Panc1 (cell line): ENCODE measurements around the gene DPH3. TPM values are rescaled to one million over a fixed set of nuclear protein-coding genes. Genes with fewer than 3 reads are reported as not detected.

Source experiments
- ATAC-seq: fragments of 200-7000 bp; cut with Tn5 transposase; 2 replicates; pipeline ENCODE4 v1.9.1; 2020; ENCODE audit warnings: mild to moderate bottlenecking, moderate library complexity
- Bru-seq: library from RNA; stranded (reverse); fragments of 400-500 nt; gene quantifications from one replicate; lab custom pipeline; 2021; lab: Mats Ljungman, UMichigan
- BruChase-seq, 2 experiments: library from RNA; stranded (reverse); fragments of 400-500 nt; gene quantifications; one replicate each; lab custom pipeline; 2021; lab: Mats Ljungman, UMichigan
- BruUV-seq: library from RNA; stranded (reverse); fragments of 400-500 nt; replicated peaks from 2 replicates; lab custom pipeline; 2021; lab: Mats Ljungman, UMichigan
- CTCF ChIA-PET: fragments of 300-600 bp; sonication (Branson Sonifier 250); formaldehyde crosslinking; loops from one replicate; lab custom pipeline; 2022; ENCODE audit warnings: antibody characterized with exemption; lab: Charles Lee
- POLR2A ChIA-PET: fragments of 300-600 bp; sonication (Branson Sonifier 250); formaldehyde crosslinking; loops from one replicate; lab custom pipeline; 2022; ENCODE audit warnings: antibody characterized with exemption; lab: Charles Lee
- DNase-seq: peaks from one replicate; pipeline ENCODE4 v3.0.0-alpha.2; 2010; ENCODE audit warnings: low read depth, low spot score
- H3K27ac ChIP-seq: 2 replicates; pipeline ENCODE4 v1.5.1; 2011; ENCODE audit warnings: mild to moderate bottlenecking, low read length, inconsistent platforms
- H3K27me3 ChIP-seq: fragments of 200-500 bp; sonication (Bioruptor generic); 2 replicates; pipeline ENCODE4 v1.6.0; 2014; ENCODE audit warnings: low read length, inconsistent platforms; ENCODE audit not compliant: control insufficient read depth, insufficient read depth
- H3K36me3 ChIP-seq: fragments of 200-500 bp; sonication (Bioruptor generic); 2 replicates; pipeline ENCODE4 v1.5.1; 2014; ENCODE audit warnings: inconsistent platforms, mild to moderate bottlenecking, low read length, moderate library complexity; ENCODE audit not compliant: control insufficient read depth, insufficient read depth
- H3K4me1 ChIP-seq: 2 replicates; pipeline ENCODE4 v1.5.1; 2011; ENCODE audit warnings: inconsistent platforms, mild to moderate bottlenecking, low read length, moderate library complexity; ENCODE audit not compliant: control insufficient read depth, insufficient read depth
- H3K4me3 ChIP-seq, 2 experiments: 2 replicates each; pipeline ENCODE4 v1.5.1; 2011 to 2012; ENCODE audit warnings: low read depth in 2 of 2, low read length in 2 of 2, mild to moderate bottlenecking in 2 of 2, inconsistent platforms in 1 of 2, moderate library complexity in 1 of 2
- H3K9me3 ChIP-seq: fragments of 200-500 bp; sonication (Bioruptor generic); 2 replicates; pipeline ENCODE4 v1.5.1; 2014; ENCODE audit warnings: low read depth, mild to moderate bottlenecking, inconsistent platforms, low read length, moderate library complexity; ENCODE audit not compliant: control insufficient read depth, insufficient read depth
- POLR2AphosphoS5 ChIP-seq: IDR thresholded peaks from 2 replicates; pipeline ENCODE4 v1.6.1; 2012; ENCODE audit warnings: mild to moderate bottlenecking, low read depth, low read length, moderate library complexity
- SIN3A ChIP-seq: IDR thresholded peaks from 2 replicates; pipeline ENCODE4 v1.6.1; 2012; ENCODE audit warnings: low read depth, mild to moderate bottlenecking, low read length, moderate library complexity, borderline replicate concordance; ENCODE audit not compliant: insufficient read depth
- TCF7L2 ChIP-seq: IDR thresholded peaks from 2 replicates; pipeline ENCODE4 v1.6.1; 2011; ENCODE audit warnings: mild to moderate bottlenecking, low read depth, low read length, inconsistent platforms
- in situ Hi-C: cut with HindIII; loops from 2 replicates; pipeline ENCODE4 v1.10.0; 2016; ENCODE audit warnings: low sequenced_read_pairs, low pct_unique_long_range_greater_than_20kb
- intact Hi-C: fragments of 100-400 bp; cut with micrococcal nuclease; formaldehyde crosslinking; loops from one replicate; pipeline ENCODE4 v1.10.0; 2022; ENCODE audit not compliant: unreplicated experiment
- long read RNA-seq: library from polyadenylated mRNA; unstranded; transcript quantifications from one replicate; pipeline ENCODE4 v2.0.0, GENCODE V29; 2021; ENCODE audit not compliant: unreplicated experiment
- polyA plus RNA-seq: library from polyadenylated mRNA; unstranded; fragments of >200 nt; gene quantifications from one replicate; pipeline ENCODE4 v1.2.1, GENCODE V29; 2012; ENCODE audit warnings: missing spikeins; ENCODE audit not compliant: insufficient read length
- total RNA-seq: library from RNA; stranded (reverse); gene quantifications from one replicate; pipeline ENCODE4 v1.2.1, GENCODE V29; 2021; ENCODE audit not compliant: unreplicated experiment
- TF ChIP-seq, protein P1 (sequence below): fragments of 450-650 bp; IDR thresholded peaks from 2 replicates; pipeline ENCODE4 v1.5.1; 2017; ENCODE audit warnings: mild to moderate bottlenecking
- TF ChIP-seq, protein P2 (sequence below), 2 experiments: IDR thresholded peaks; 2 replicates each; pipeline ENCODE4 v1.6.1; 2011 to 2012; ENCODE audit warnings: low read depth in 2 of 2, control low read depth in 1 of 2, low read length in 1 of 2, mild to moderate bottlenecking in 1 of 2, moderate library complexity in 1 of 2; ENCODE audit not compliant: insufficient read depth in 1 of 2

DPH3 gene
- total RNA-seq (16.5 TPM), Bru-seq, nascent RNA (percentile 73 among the genes with signal in this experiment), BruChase-seq, experiment 1, labeled RNA remaining after a 2-hour chase (percentile 82 among the genes with signal in this experiment), BruChase-seq, experiment 2, labeled RNA remaining after a 6-hour chase (percentile 90 among the genes with signal in this experiment)
- polyA plus RNA-seq = 7.5 TPM
- long read RNA-seq, transcript DPH3-202 (2 exons, 3,052 nt) = minor isoform, 10 of 44 reads
- long read RNA-seq, transcript DPH3-204 (3 exons, 3,131 nt) = major isoform, 30 of 44 reads
- long read RNA-seq, partial matches to known transcripts = 1 of 44 reads
- long read RNA-seq, other reads (novel, unspliced or antisense) = 3 of 44 reads

DNA sequence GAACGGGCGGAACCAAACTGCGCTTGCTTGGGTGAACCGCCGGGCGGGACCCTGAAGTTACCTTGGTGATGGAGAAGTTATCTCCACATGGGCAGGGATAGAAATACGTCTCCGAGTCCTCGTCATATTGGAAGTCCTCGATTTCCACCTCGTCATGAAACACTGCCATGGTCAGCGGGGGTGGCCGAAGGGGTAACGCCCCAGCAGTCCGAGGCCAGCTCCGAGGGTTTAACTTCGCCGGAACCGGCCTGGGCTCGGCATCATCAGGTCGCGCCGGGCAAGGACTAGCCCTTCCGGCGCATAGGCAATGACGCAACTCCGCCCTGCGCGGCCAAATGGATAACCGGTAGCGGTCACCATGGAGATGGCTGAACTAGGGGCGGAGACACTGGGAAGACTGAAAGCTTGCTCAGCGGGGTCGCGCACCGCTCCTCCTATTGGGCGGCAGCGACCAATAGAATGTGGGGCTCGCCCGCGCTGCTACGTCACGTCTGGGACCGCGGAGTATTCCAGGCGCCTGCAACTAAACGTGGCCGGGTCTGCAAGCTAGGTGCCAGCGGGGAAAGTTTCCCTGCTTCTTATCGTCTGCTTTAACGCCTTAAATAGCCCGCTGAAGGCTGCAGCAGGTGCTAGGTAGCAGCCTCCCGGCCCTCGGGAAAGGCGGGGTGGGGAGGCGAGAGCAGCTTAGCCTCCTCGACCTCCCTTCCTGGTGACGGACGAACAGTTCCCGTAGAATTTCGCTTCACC lies at the start of gene DPH3, which contains the start of gene OXNAD1:
DPH3 (minus strand) TSS at position 236 of the 747 bp plus-strand sequence; CDS start at position 169, 67 bp downstream.
OXNAD1 (plus strand) TSS at position 505 of the 747 bp plus-strand sequence. CDS start 5,741 bp downstream, outside the sequence.
- ATAC-seq = peak; percentile 100

More for the DNA sequence above, at the start of gene DPH3, which contains the start of gene OXNAD1:
- H3K27ac ChIP-seq = peak within 1 kb of the TSS; percentile 90
- in situ Hi-C loops (no loop called here), intact Hi-C loops (loop anchor here (5.0 kb wide), 1 partner anchor 287 kb away; no protein-coding TSS in a partner anchor)
- peaks cover 9% of the 10 kb centered on the region; the same call in 1 of the 2 replicates for H3K4me1 ChIP-seq
- peak; percentile 95 for DNase-seq
- H3K36me3 ChIP-seq = peaks cover 13% of the 10 kb centered on the region
- no peaks in the 10 kb centered on the region for H3K27me3 ChIP-seq
- no peaks in the 10 kb centered on the region for H3K9me3 ChIP-seq
- TF ChIP-seq POLR2AphosphoS5 (peak; percentile 74), TCF7L2 (no peak), SIN3A (peak; percentile 64; the same call in 1 of the 2 replicates)
- TF ChIP-seq, protein P1, sequence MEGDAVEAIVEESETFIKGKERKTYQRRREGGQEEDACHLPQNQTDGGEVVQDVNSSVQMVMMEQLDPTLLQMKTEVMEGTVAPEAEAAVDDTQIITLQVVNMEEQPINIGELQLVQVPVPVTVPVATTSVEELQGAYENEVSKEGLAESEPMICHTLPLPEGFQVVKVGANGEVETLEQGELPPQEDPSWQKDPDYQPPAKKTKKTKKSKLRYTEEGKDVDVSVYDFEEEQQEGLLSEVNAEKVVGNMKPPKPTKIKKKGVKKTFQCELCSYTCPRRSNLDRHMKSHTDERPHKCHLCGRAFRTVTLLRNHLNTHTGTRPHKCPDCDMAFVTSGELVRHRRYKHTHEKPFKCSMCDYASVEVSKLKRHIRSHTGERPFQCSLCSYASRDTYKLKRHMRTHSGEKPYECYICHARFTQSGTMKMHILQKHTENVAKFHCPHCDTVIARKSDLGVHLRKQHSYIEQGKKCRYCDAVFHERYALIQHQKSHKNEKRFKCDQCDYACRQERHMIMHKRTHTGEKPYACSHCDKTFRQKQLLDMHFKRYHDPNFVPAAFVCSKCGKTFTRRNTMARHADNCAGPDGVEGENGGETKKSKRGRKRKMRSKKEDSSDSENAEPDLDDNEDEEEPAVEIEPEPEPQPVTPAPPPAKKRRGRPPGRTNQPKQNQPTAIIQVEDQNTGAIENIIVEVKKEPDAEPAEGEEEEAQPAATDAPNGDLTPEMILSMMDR = no peak
- TF ChIP-seq, protein P2, sequence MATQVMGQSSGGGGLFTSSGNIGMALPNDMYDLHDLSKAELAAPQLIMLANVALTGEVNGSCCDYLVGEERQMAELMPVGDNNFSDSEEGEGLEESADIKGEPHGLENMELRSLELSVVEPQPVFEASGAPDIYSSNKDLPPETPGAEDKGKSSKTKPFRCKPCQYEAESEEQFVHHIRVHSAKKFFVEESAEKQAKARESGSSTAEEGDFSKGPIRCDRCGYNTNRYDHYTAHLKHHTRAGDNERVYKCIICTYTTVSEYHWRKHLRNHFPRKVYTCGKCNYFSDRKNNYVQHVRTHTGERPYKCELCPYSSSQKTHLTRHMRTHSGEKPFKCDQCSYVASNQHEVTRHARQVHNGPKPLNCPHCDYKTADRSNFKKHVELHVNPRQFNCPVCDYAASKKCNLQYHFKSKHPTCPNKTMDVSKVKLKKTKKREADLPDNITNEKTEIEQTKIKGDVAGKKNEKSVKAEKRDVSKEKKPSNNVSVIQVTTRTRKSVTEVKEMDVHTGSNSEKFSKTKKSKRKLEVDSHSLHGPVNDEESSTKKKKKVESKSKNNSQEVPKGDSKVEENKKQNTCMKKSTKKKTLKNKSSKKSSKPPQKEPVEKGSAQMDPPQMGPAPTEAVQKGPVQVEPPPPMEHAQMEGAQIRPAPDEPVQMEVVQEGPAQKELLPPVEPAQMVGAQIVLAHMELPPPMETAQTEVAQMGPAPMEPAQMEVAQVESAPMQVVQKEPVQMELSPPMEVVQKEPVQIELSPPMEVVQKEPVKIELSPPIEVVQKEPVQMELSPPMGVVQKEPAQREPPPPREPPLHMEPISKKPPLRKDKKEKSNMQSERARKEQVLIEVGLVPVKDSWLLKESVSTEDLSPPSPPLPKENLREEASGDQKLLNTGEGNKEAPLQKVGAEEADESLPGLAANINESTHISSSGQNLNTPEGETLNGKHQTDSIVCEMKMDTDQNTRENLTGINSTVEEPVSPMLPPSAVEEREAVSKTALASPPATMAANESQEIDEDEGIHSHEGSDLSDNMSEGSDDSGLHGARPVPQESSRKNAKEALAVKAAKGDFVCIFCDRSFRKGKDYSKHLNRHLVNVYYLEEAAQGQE (IDR thresholded peaks at IDR 0.05; ENCODE audit: insufficient read depth in 1 of 2, low read depth in 2 of 2, low read length in 1 of 2) = no peak
- POLR2A ChIA-PET = interaction anchor here (0.5 to 0.8 kb wide), 5 partner anchors 17 to 206 kb away, joined by 3 to 12 read pairs (median 3); no protein-coding TSS in a partner anchor
- CTCF ChIA-PET = interaction anchor here (0.6 kb wide), 1 partner anchor 1019 kb away, joined by 4 read pairs; no protein-coding TSS in a partner anchor
- BruUV-seq = no TSS peak
- H3K4me3 ChIP-seq = peak within 1 kb of the TSS; percentile 99
